Astrocyte (in vitro differentiated cells and primary cell): ENCODE results near the gene REEP1.

Experiments
- EZH2 ChIP-seq: IDR thresholded peaks from 2 replicates; pipeline ENCODE4 v1.6.1; 2012; ENCODE audit warnings: mild to moderate bottlenecking, low read length, inconsistent platforms; ENCODE audit not compliant: insufficient read depth
- TF ChIP-seq, protein P1 (sequence below): IDR thresholded peaks from 2 replicates; pipeline ENCODE4 v1.5.1; 2011; ENCODE audit warnings: low read depth, mild to moderate bottlenecking, inconsistent platforms, low read length, moderate library complexity; ENCODE audit not compliant: insufficient read depth

DNA sequence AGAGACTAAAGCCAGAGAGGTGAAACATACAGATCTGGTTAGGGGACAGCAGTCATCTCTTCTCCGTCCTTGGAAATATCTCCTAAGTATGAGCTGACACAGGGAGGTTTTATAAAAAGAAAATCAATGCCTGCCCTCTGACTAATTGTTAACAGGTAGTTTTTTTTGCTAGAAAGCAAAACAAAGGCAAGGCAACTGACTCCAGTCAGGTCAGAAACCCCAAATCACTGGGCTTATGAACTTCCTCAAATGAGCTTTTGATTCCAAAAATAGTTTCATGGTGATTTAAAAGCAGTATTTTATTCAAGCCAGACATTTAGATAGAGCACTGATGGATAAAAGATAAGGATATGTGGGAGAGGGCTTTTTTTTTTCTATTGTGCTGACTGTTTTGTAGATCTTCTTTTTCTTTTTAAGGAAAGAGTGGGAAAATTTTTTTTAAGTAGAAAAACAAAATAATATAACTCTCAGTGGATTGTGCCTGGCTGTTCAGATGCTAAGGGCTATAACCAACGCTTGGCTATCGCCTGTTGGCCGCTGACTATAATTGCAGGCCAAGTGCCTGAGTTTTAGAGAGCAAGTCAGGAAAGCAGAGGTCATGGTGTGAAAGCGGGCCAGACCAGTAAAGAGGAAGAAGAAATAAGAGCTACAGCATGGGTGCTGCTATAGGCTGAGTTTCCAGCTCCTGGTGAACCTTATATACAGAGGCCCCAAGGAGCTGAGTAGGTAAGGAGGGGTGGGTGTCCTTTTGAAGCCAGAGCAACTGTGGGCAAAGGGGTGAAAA, 93.3 kb downstream of the REEP1 start:
- TF ChIP-seq, protein P1, sequence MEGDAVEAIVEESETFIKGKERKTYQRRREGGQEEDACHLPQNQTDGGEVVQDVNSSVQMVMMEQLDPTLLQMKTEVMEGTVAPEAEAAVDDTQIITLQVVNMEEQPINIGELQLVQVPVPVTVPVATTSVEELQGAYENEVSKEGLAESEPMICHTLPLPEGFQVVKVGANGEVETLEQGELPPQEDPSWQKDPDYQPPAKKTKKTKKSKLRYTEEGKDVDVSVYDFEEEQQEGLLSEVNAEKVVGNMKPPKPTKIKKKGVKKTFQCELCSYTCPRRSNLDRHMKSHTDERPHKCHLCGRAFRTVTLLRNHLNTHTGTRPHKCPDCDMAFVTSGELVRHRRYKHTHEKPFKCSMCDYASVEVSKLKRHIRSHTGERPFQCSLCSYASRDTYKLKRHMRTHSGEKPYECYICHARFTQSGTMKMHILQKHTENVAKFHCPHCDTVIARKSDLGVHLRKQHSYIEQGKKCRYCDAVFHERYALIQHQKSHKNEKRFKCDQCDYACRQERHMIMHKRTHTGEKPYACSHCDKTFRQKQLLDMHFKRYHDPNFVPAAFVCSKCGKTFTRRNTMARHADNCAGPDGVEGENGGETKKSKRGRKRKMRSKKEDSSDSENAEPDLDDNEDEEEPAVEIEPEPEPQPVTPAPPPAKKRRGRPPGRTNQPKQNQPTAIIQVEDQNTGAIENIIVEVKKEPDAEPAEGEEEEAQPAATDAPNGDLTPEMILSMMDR, result no peak
- TF ChIP-seq EZH2, result no peak
